Osteocyte (in vitro differentiated cells): ENCODE data around the gene KLHL36. TPM values are rescaled to one million over a fixed set of nuclear protein-coding genes. Genes with fewer than 3 reads are reported as not detected.
A peak's percentile ranks its signal among the peaks of the same experiment; 100 is the strongest.

Experiments used
- DNase-seq: peaks from one replicate; pipeline ENCODE4 v3.0.0; 2021; ENCODE audit warnings: mixed read lengths; ENCODE audit not compliant: unreplicated experiment; ENCODE audit errors: extremely low spot score
- H3K27ac Mint-ChIP-seq: one replicate; pipeline ENCODE4 v1.8.0; 2021; ENCODE audit warnings: mild to moderate bottlenecking, mixed read lengths; ENCODE audit not compliant: unreplicated experiment
- H3K27me3 Mint-ChIP-seq: one replicate; pipeline ENCODE4 v1.8.0; 2021; ENCODE audit warnings: mixed read lengths; ENCODE audit not compliant: unreplicated experiment
- H3K36me3 Mint-ChIP-seq: one replicate; pipeline ENCODE4 v1.8.0; 2021; ENCODE audit warnings: mixed read lengths; ENCODE audit not compliant: unreplicated experiment
- H3K4me1 Mint-ChIP-seq: one replicate; pipeline ENCODE4 v1.8.0; 2021; ENCODE audit warnings: mixed read lengths; ENCODE audit not compliant: unreplicated experiment
- H3K4me3 Mint-ChIP-seq: one replicate; pipeline ENCODE4 v1.8.0; 2021; ENCODE audit warnings: mild to moderate bottlenecking, moderate library complexity, mixed read lengths; ENCODE audit not compliant: unreplicated experiment
- H3K9me3 Mint-ChIP-seq: one replicate; pipeline ENCODE4 v1.8.0; 2021; ENCODE audit warnings: mixed read lengths; ENCODE audit not compliant: unreplicated experiment
- CTCF ChIP-seq: fragments of 200-600 bp; sonication (generic); IDR thresholded peaks from 2 replicates; pipeline ENCODE4 v1.5.0; 2021; ENCODE audit warnings: antibody characterized with exemption, mild to moderate bottlenecking, moderate library complexity
- total RNA-seq: library from RNA; stranded (reverse); gene quantifications from 2 replicates; pipeline ENCODE4 v1.2.1, GENCODE V29; 2021

The KLHL36 gene
- total RNA-seq, 1 donor from 2014 or later, result 49.0 TPM

GRCh38 chr16:84706856-84707255 lies 58.5 kb downstream of the KLHL36 start:
- Mint-ChIP-seq H3K27ac (no peak overlapping the region), H3K9me3 (no peaks in the 10 kb centered on the region), H3K4me1 (peaks cover 26% of the 10 kb centered on the region), H3K4me3 (no peak overlapping the region), H3K36me3 (peaks cover 6% of the 10 kb centered on the region), H3K27me3 (no peaks in the 10 kb centered on the region)
- DNase-seq, result no peak
- TF ChIP-seq CTCF, result no peak

- DNase-seq, result no peak
- H3K27me3 Mint-ChIP-seq, result no peaks in the 10 kb centered on the region
- no peaks in the 10 kb centered on the region for H3K9me3 Mint-ChIP-seq
- peak overlapping the region; percentile 5 for H3K27ac Mint-ChIP-seq
- peaks cover 21% of the 10 kb centered on the region for H3K4me1 Mint-ChIP-seq
- H3K4me3 Mint-ChIP-seq, result no peak overlapping the region
- no peak for TF ChIP-seq CTCF
- H3K36me3 Mint-ChIP-seq, result peaks cover 6% of the 10 kb centered on the region
These were observed 61.3 kb downstream of the KLHL36 start for GRCh38 chr16:84709609-84710008.

- no peak overlapping the region for H3K4me3 Mint-ChIP-seq
- DNase-seq, result no peak
These were observed 62.4 kb downstream of the KLHL36 start for GRCh38 chr16:84710686-84711085.

More at GRCh38 chr16:84710686-84711085, 62.4 kb downstream of the KLHL36 start:
- H3K4me1 Mint-ChIP-seq, result peaks cover 19% of the 10 kb centered on the region
- no peak overlapping the region for H3K27ac Mint-ChIP-seq
- H3K9me3 Mint-ChIP-seq, result no peaks in the 10 kb centered on the region
- TF ChIP-seq CTCF, result no peak
- no peaks in the 10 kb centered on the region for H3K27me3 Mint-ChIP-seq
- H3K36me3 Mint-ChIP-seq, result peaks cover 6% of the 10 kb centered on the region

Other genes starting within 250 kb of the KLHL36 start
- gene MEAK7, start 143.9 kb upstream of the KLHL36 start, total RNA-seq, result 26.2 and 28.1 TPM in 2 replicates
- gene COTL1, start 30.4 kb upstream of the KLHL36 start, total RNA-seq, result 102 and 103 TPM in 2 replicates
- gene USP10, start 51.5 kb downstream of the KLHL36 start, total RNA-seq, result 46.3 and 56.6 TPM in 2 replicates
- 3.3 and 3.5 TPM in 2 replicates for gene CRISPLD2, start 171.5 kb downstream of the KLHL36 start, total RNA-seq